PFSK-1 (cell line): ENCODE measurements around the gene CFC1. TPM values are rescaled to one million over a fixed set of nuclear protein-coding genes. Genes with fewer than 3 reads are reported as not detected.
"Not testable (repeated sequence)": the region's sequence is repeated elsewhere in the genome, so short reads cannot be mapped to it uniquely, and the experiment has no call there.

Experiments used
- FOXP2 ChIP-seq: optimal IDR thresholded peaks from 2 replicates; pipeline ENCODE3; 2011; ENCODE audit warnings: borderline replicate concordance, control low read depth, inconsistent platforms; ENCODE audit not compliant: insufficient read depth; ENCODE audit errors: extremely low read length, extremely low read depth
- POLR2AphosphoS5 ChIP-seq: IDR thresholded peaks from 2 replicates; pipeline ENCODE4 v1.6.1; 2012; ENCODE audit warnings: low read depth, mild to moderate bottlenecking, control low read depth, low read length, moderate library complexity
- SIN3A ChIP-seq: IDR thresholded peaks from 2 replicates; pipeline ENCODE4 v1.6.1; 2012; ENCODE audit warnings: mild to moderate bottlenecking, low read length, moderate library complexity, borderline replicate concordance; ENCODE audit not compliant: insufficient read depth
- TAF1 ChIP-seq: IDR thresholded peaks from 2 replicates; pipeline ENCODE4 v1.6.1; 2012; ENCODE audit warnings: low read length, control low read depth, borderline replicate concordance; ENCODE audit not compliant: insufficient read depth
- polyA plus RNA-seq: library from polyadenylated mRNA; unstranded; fragments of >200 nt; gene quantifications from one replicate; pipeline ENCODE4 v1.2.1, GENCODE V29; 2012; ENCODE audit warnings: low read depth, missing spikeins; ENCODE audit not compliant: insufficient read length
- TF ChIP-seq, protein P1 (sequence below), 2 experiments: IDR thresholded peaks; 2 replicates each; pipeline versions ENCODE4 v1.6.1 to v1.8.0; 2011 to 2012; ENCODE audit warnings: low read depth in 2 of 2, low read length in 2 of 2, control low read depth in 1 of 2, inconsistent platforms in 1 of 2, mild to moderate bottlenecking in 1 of 2, moderate library complexity in 1 of 2; ENCODE audit not compliant: insufficient read depth in 1 of 2

Gene CFC1
- not detected for polyA plus RNA-seq

DNA sequence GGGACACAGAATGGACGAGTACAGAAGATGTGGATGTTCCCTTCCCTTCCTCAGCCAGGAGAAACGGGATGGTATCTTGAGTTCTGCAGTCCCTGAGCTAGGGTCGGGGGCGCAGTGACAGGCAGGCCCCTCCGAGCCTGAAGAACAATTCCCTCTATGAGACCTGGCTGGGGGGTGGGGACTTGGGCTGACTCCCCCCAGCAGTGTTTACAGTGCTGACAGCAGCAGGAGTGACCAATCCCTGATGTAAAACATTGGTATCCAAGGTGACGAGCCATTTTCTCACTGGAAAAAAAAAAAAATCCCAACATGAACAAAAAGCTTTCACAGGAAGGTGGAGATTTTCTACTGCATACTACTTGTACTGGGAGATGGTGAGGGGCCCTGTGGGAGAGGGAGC, at the start of gene CFC1:
Gene CFC1 (minus strand): TSS at position 183 of the 400 bp plus-strand sequence. CDS start 288 bp downstream, outside the sequence.
- not testable (repeated sequence) for TF ChIP-seq SIN3A, FOXP2, POLR2AphosphoS5

DNA sequence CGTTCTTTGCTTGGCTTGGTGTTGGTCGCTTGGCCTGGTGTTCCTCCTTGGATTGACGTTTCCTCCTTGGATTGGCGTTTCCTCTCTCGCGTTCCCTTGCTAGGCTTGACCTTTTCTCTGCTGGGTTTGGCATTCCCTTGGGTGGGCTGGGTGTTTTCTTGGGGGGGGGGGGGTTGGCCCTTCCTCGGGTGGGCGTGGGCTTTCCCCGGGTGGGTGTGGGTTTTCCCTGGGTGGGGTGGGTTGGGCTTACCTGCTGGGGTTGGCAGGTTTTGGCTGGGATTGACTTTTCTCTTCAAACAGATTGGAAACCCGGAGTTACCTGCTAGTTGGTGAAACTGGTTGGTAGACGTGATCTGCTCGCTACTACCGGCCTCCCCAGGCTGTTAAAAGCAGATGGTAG, 11.8 kb upstream of the CFC1 start, which contains the start of gene POTEJ:
Gene POTEJ (plus strand): TSS at position 301 of the 400 bp plus-strand sequence. CDS start 93 bp downstream, at position 394.
- TF ChIP-seq TAF1, POLR2AphosphoS5: not testable (repeated sequence)
- TF ChIP-seq, protein P1, sequence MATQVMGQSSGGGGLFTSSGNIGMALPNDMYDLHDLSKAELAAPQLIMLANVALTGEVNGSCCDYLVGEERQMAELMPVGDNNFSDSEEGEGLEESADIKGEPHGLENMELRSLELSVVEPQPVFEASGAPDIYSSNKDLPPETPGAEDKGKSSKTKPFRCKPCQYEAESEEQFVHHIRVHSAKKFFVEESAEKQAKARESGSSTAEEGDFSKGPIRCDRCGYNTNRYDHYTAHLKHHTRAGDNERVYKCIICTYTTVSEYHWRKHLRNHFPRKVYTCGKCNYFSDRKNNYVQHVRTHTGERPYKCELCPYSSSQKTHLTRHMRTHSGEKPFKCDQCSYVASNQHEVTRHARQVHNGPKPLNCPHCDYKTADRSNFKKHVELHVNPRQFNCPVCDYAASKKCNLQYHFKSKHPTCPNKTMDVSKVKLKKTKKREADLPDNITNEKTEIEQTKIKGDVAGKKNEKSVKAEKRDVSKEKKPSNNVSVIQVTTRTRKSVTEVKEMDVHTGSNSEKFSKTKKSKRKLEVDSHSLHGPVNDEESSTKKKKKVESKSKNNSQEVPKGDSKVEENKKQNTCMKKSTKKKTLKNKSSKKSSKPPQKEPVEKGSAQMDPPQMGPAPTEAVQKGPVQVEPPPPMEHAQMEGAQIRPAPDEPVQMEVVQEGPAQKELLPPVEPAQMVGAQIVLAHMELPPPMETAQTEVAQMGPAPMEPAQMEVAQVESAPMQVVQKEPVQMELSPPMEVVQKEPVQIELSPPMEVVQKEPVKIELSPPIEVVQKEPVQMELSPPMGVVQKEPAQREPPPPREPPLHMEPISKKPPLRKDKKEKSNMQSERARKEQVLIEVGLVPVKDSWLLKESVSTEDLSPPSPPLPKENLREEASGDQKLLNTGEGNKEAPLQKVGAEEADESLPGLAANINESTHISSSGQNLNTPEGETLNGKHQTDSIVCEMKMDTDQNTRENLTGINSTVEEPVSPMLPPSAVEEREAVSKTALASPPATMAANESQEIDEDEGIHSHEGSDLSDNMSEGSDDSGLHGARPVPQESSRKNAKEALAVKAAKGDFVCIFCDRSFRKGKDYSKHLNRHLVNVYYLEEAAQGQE (IDR thresholded peaks at IDR 0.05; ENCODE audit: insufficient read depth in 1 of 2, low read depth in 2 of 2, low read length in 2 of 2) = not testable (repeated sequence)
